Neural cell (in vitro differentiated cells): ENCODE results near the gene ZNF30. TPM values are rescaled to one million over a fixed set of nuclear protein-coding genes. Genes with fewer than 3 reads are reported as not detected.

ENCODE experiments used
- H2AFZ ChIP-seq: fragments of 200-600, 300-800 bp; sonication (generic), shearing (Covaris generic); 2 replicates; pipeline ENCODE4 v1.6.0; 2014; ENCODE audit warnings: low read depth, mild to moderate bottlenecking, antibody characterized with exemption, low read length, moderate library complexity
- H3F3A ChIP-seq: fragments of 200-600 bp; shearing (Covaris generic); 2 replicates; pipeline ENCODE4 v1.6.1; 2016; ENCODE audit warnings: mild to moderate bottlenecking, moderate library complexity, mixed read lengths, antibody characterized with exemption, low read length; ENCODE audit not compliant: insufficient read depth, poor library complexity, severe bottlenecking
- H3K27ac ChIP-seq: fragments of 200-600, 300-800 bp; sonication (generic), shearing (Covaris generic); 2 replicates; pipeline ENCODE4 v1.5.1; 2014; ENCODE audit warnings: mild to moderate bottlenecking, low read length, moderate library complexity
- H3K27me3 ChIP-seq: fragments of 300-800, 200-600 bp; sonication (generic), shearing (Covaris generic); 2 replicates; pipeline ENCODE4 v1.6.0; 2014; ENCODE audit warnings: mild to moderate bottlenecking, low read depth, low read length, moderate library complexity; ENCODE audit not compliant: insufficient read depth
- H3K36me3 ChIP-seq: fragments of 300-800, 200-600 bp; sonication (generic), shearing (Covaris generic); 2 replicates; pipeline ENCODE4 v1.5.1; 2014; ENCODE audit warnings: mild to moderate bottlenecking, antibody characterized with exemption, low read length, moderate library complexity; ENCODE audit not compliant: insufficient read depth
- H3K4me2 ChIP-seq: fragments of 300-800, 200-600 bp; sonication (generic), shearing (Covaris generic); 2 replicates; pipeline ENCODE4 v1.6.0; 2014; ENCODE audit warnings: mild to moderate bottlenecking, low read length
- H3K4me3 ChIP-seq: fragments of 300-800, 200-600 bp; sonication (generic), shearing (Covaris generic); 2 replicates; pipeline ENCODE4 v1.5.1; 2014; ENCODE audit warnings: mild to moderate bottlenecking, low read length, moderate library complexity
- H3K79me2 ChIP-seq: fragments of 200-600 bp; shearing (Covaris generic); replicated peaks from 2 replicates; pipeline ENCODE4 v1.6.0; 2014; ENCODE audit warnings: mild to moderate bottlenecking, low read length, moderate library complexity; ENCODE audit not compliant: insufficient read depth
- H3K9ac ChIP-seq: fragments of 300-800, 200-600 bp; sonication (generic), shearing (Covaris generic); 2 replicates; pipeline ENCODE4 v1.6.1; 2016; ENCODE audit warnings: mild to moderate bottlenecking, low read length, mixed read lengths
- H3K9me2 ChIP-seq: fragments of 200-600 bp; shearing (Covaris generic); 2 replicates; pipeline ENCODE4 v1.6.1; 2016; ENCODE audit warnings: mild to moderate bottlenecking, low read length, mixed read lengths; ENCODE audit not compliant: insufficient read depth
- H3K9me3 ChIP-seq: fragments of 200-600, 300-800 bp; sonication (generic), shearing (Covaris generic); 2 replicates; pipeline ENCODE4 v1.6.1; 2016; ENCODE audit warnings: mild to moderate bottlenecking, mixed run types, low read length, moderate library complexity, mixed read lengths
- H4K20me1 ChIP-seq: fragments of 200-600 bp; shearing (Covaris generic); 2 replicates; pipeline ENCODE4 v1.6.1; 2016; ENCODE audit warnings: mild to moderate bottlenecking, mixed run types; ENCODE audit not compliant: insufficient read depth
- CTCF ChIP-seq: fragments of 450-650 bp; IDR thresholded peaks from 2 replicates; pipeline ENCODE4 v1.5.1; 2014; ENCODE audit warnings: antibody characterized with exemption, mild to moderate bottlenecking, moderate library complexity; ENCODE audit not compliant: poor library complexity, severe bottlenecking
- EP300 ChIP-seq: fragments of 450-650 bp; conservative IDR thresholded peaks from 2 replicates; pipeline ENCODE4 v1.6.1; 2014; ENCODE audit warnings: antibody characterized with exemption, mild to moderate bottlenecking, moderate library complexity; ENCODE audit not compliant: poor library complexity, severe bottlenecking
- EZH2 ChIP-seq: fragments of 200-600, 300-800 bp; shearing (Covaris generic), sonication (generic); IDR thresholded peaks from 2 replicates; pipeline ENCODE4 v1.6.1; 2014; ENCODE audit warnings: antibody characterized with exemption, low read length, borderline replicate concordance, mild to moderate bottlenecking; ENCODE audit not compliant: insufficient read depth, poor library complexity, severe bottlenecking
- MXI1 ChIP-seq: fragments of 450-650 bp; conservative IDR thresholded peaks from 2 replicates; pipeline ENCODE4 v1.6.1; 2014; ENCODE audit warnings: antibody characterized with exemption, mild to moderate bottlenecking; ENCODE audit not compliant: poor library complexity, severe bottlenecking
- POLR2AphosphoS5 ChIP-seq: IDR thresholded peaks from 2 replicates; pipeline ENCODE4 v1.6.1; 2012
- RAD21 ChIP-seq: fragments of 450-650 bp; conservative IDR thresholded peaks from 2 replicates; pipeline ENCODE4 v1.6.1; 2014; ENCODE audit warnings: antibody characterized with exemption, mild to moderate bottlenecking, moderate library complexity
- REST ChIP-seq: IDR thresholded peaks from 2 replicates; pipeline ENCODE4 v1.6.1; 2012; ENCODE audit warnings: borderline replicate concordance
- SMC3 ChIP-seq: fragments of 450-650 bp; conservative IDR thresholded peaks from 2 replicates; pipeline ENCODE4 v1.6.1; 2014; ENCODE audit warnings: antibody characterized with exemption, mild to moderate bottlenecking, moderate library complexity; ENCODE audit not compliant: poor library complexity
- TAF1 ChIP-seq: IDR thresholded peaks from 2 replicates; pipeline ENCODE4 v1.6.1; 2012; ENCODE audit warnings: low read depth
- polyA plus RNA-seq: library from polyadenylated mRNA; depleted of rRNA; stranded (reverse); fragments of >200 nt; gene quantifications from 2 replicates; pipeline ENCODE4 v1.2.3, GENCODE V29; 2014

Gene ZNF30
- polyA plus RNA-seq, 1 donor from 2014 or later, result 17.6 TPM

DNA sequence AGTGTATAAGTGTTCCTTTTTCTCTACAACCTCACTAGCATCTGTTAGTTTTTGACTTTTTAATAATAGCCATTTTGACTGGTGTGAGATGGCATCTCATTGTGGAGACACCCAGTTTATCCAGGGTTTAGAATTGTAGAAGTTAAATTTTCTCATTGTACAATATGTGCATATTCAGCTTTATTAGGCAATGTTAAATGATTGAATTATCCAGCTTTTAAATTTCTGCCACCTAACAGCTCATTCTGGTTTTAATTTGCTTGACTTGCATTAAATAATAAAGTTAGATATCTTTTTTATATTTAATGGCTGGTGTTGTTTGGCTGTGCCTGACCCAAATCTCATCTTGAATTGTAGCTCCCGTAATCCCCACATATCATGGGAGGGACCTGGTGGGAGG is 46.7 kb upstream of the ZNF30 start:
- TF ChIP-seq EP300 (no peak), POLR2AphosphoS5 (no peak), CTCF (no peak), REST (no peak), RAD21 (no peak), MXI1 (no peak), EZH2 (no peak)
- H2AFZ ChIP-seq, result no peak overlapping the region

GRCh38 chr19:34881982-34882381 is 44.7 kb upstream of the ZNF30 start:
- no peaks in the 10 kb centered on the region for H3F3A ChIP-seq
- TF ChIP-seq RAD21 (no peak), MXI1 (no peak), EZH2 (no peak), EP300 (no peak), SMC3 (no peak), REST (no peak), POLR2AphosphoS5 (no peak), TAF1 (no peak), CTCF (no peak)
- H3K4me2 ChIP-seq, result no peak overlapping the region
- no peaks in the 10 kb centered on the region for H3K27me3 ChIP-seq
- H4K20me1 ChIP-seq, result no peaks in the 10 kb centered on the region
- no peak overlapping the region for H3K9ac ChIP-seq
- no peaks in the 10 kb centered on the region for H3K79me2 ChIP-seq
- H3K4me3 ChIP-seq, result no peak overlapping the region
- no peaks in the 10 kb centered on the region for H3K36me3 ChIP-seq
- H3K9me3 ChIP-seq, result no peaks in the 10 kb centered on the region
- H2AFZ ChIP-seq, result no peak overlapping the region
- H3K27ac ChIP-seq, result no peak overlapping the region
- no peaks in the 10 kb centered on the region for H3K9me2 ChIP-seq

More for the DNA sequence above, 46.7 kb upstream of the ZNF30 start:
- Histone ChIP-seq H3K27ac (no peak overlapping the region), H3K27me3 (no peaks in the 10 kb centered on the region), H4K20me1 (no peaks in the 10 kb centered on the region), H3K79me2 (no peaks in the 10 kb centered on the region), H3K4me2 (no peak overlapping the region), H3K36me3 (no peaks in the 10 kb centered on the region), H3K9me3 (no peaks in the 10 kb centered on the region), H3K9me2 (no peaks in the 10 kb centered on the region), H3F3A (no peaks in the 10 kb centered on the region), H3K9ac (no peak overlapping the region), H3K4me3 (no peak overlapping the region)
